ENCODE data around the gene TMEM86B.
A peak's percentile ranks its signal among the peaks of the same experiment; 100 is the strongest.

TMEM86B gene

GRCh38 chr19:55228403-55229031, at the start of gene TMEM86B:
Gene TMEM86B (minus strand): TSS chr19:55228763. CDS start chr19:55228741, 22 bp downstream.
- DNase-seq, result no peak

GRCh38 chr19:55277494-55277893, 48.9 kb upstream of the TMEM86B start:
- DNase-seq, result no peak

- DNase-seq, result no peak
These were observed 48.3 kb upstream of the TMEM86B start for GRCh38 chr19:55276720-55277430.

GRCh38 chr19:55275851-55276719, 47.5 kb upstream of the TMEM86B start:
- DNase-seq, result no peak

- DNase-seq, result no peak
These were observed 45.6 kb upstream of the TMEM86B start for GRCh38 chr19:55273978-55274707.

GRCh38 chr19:55272142-55272541, 43.6 kb upstream of the TMEM86B start:
- DNase-seq, result no peak

GRCh38 chr19:55270172-55270942, 41.8 kb upstream of the TMEM86B start:
- DNase-seq, result no peak

GRCh38 chr19:55269299-55269698, 40.7 kb upstream of the TMEM86B start:
- DNase-seq, result no peak

- DNase-seq, result no peak
These were observed 38.3 kb upstream of the TMEM86B start for GRCh38 chr19:55266840-55267239.

- no peak for DNase-seq
These were observed 37.8 kb upstream of the TMEM86B start for GRCh38 chr19:55266404-55266803.

- DNase-seq, result no peak
These were observed 37.3 kb upstream of the TMEM86B start for GRCh38 chr19:55265723-55266386.

- DNase-seq, result no peak
These were observed 36.6 kb upstream of the TMEM86B start for GRCh38 chr19:55265173-55265572.

- DNase-seq, result no peak
These were observed 36.0 kb upstream of the TMEM86B start for GRCh38 chr19:55264531-55264930.

GRCh38 chr19:55262359-55262758, 33.8 kb upstream of the TMEM86B start:
- DNase-seq, result no peak

- DNase-seq, result no peak
These were observed 33.1 kb upstream of the TMEM86B start for GRCh38 chr19:55261671-55262126.

GRCh38 chr19:55259540-55260210, 31.1 kb upstream of the TMEM86B start:
- no peak for DNase-seq

GRCh38 chr19:55258828-55259539, 30.4 kb upstream of the TMEM86B start, which contains the start of gene PPP6R1:
Gene PPP6R1 (minus strand): TSS chr19:55259017. CDS start chr19:55247103, 11,914 bp downstream.
- peak; percentile 96 to 97 for DNase-seq

- DNase-seq, result peak; percentile 39 to 51
These were observed 29.9 kb upstream of the TMEM86B start for GRCh38 chr19:55258476-55258827.

GRCh38 chr19:55257461-55258420, 29.2 kb upstream of the TMEM86B start:
- DNase-seq, result peak; percentile 34 to 45
